ELF-1 (cell line): ENCODE results near the gene METTL25.
"Not testable (repeated sequence)": the region's sequence is repeated elsewhere in the genome, so short reads cannot be mapped to it uniquely, and the experiment has no call there.

Source experiments
- DNase-seq: peaks from one replicate; pipeline ENCODE4 v3.0.0-alpha.2; 2016; ENCODE audit warnings: low read depth, low spot score

The METTL25 gene

GRCh38 chr12:82358200-82359114, at the start of gene METTL25, which contains the start of gene CCDC59:
METTL25 (plus strand) TSS chr12:82358529; CDS start chr12:82358566, 37 bp downstream.
CCDC59 (minus strand) TSS chr12:82358387; CDS start chr12:82358376, 11 bp downstream.
- peak; percentile 98 for DNase-seq

DNA sequence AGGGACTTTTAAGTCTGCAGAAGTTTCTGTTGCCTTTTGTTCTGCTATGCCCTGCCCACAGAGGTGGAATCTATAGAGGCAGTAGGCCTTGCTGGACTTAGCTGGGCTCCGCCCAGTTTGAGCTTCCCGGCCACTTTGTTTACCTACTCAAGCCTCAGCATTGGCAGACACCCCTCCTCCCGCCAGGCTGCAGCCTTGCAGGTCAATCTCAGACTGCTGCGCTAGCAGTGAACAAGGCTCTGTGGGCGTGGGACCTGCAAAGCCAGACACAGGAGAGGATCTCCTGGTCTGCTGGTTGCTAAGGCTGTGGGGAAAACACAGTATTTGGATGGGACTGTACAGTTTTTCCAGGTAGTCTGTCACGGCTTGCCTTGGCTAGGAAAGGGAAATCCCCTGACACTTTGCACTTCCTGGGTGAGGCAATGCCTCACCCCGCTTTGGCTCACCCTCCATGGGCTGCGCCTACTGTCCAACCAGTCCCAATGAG, 43.9 kb upstream of the METTL25 start:
- DNase-seq, result peak; percentile 82

- no peak for DNase-seq
Measured at GRCh38 chr12:82319276-82319675, 39.1 kb upstream of the METTL25 start.

- DNase-seq, result no peak
Measured at GRCh38 chr12:82325540-82326336, 32.6 kb upstream of the METTL25 start.

GRCh38 chr12:82326905-82327503, 31.3 kb upstream of the METTL25 start:
- no peak for DNase-seq

DNA sequence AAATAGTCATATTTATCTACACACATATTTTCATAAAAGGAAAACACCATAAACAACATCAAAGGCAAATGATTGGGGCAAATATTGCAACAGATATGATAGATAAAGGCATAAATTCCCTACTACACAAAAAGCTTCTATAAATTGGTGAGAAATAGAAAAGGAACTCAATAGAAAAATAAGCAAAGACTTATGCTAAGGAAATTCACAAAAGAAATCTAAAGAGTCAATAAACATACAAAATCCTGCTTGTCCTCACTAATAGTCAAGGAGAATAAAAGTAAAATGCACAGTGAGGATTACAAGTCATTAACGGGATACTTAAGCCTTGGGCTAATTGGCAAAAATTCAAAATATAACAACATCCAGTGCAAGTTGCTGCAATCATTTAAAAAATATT, 30.5 kb upstream of the METTL25 start:
- no peak for DNase-seq

- DNase-seq, result no peak
Measured at GRCh38 chr12:82329508-82329907, 28.8 kb upstream of the METTL25 start.

DNA sequence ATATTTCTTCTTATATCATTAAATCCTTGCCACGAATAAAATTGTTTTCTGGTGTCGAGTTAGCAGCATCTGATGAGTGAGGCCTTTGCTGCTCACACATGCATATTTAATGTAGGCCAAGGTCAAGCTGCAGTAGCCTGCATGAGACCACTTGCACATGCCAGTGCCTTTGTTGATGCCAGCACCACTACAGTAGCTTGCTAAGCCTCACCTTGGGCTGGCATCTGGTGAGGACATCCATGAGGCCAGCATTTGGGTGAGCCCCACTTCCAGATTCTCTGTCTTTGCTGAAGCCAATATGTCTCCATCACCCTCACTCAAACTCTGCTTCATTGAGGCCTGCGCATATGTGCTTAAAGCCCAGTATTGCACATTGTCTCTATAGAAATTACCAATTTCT, 8.2 kb upstream of the METTL25 start:
- DNase-seq, result no peak

- DNase-seq, result no peak
Measured at GRCh38 chr12:82351390-82351789, 6.9 kb upstream of the METTL25 start.

DNA sequence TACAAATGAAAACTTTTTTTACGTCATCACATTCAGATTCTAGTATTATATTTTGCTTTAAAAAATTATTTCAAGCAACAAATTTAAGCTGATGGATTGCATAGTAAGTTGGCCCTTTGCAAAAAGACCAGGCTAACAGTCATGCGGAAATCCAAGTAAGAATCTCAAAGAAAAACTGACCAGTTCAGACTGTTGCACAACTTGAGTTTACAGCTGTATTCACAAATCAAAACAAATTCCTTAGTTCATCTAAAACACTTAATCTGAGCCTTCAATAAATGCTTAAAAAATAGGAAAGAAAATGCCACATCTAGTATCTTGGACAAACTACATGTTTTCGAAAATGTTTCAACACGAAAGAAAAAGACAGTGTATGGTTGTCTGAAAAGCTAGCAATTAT, 989 bp upstream of the METTL25 start:
- no peak for DNase-seq

DNA sequence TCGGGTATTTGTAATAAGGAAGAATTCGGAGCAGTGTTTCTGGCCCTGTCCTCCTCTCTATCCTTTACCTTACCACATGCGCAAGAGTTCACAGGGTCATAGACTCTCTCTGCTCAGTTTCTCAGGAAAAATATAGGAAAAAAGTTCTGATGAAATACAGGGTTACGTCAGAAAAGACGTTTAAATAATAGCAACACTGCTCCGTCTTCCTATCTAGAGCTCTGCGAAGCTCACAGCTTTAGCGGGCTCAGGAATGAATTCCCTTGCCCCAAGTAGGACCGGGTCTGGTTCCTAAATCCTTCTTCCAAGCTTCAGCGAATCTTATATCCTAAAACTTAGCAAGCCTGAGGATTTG, 507 bp upstream of the METTL25 start:
- DNase-seq, result no peak

DNA sequence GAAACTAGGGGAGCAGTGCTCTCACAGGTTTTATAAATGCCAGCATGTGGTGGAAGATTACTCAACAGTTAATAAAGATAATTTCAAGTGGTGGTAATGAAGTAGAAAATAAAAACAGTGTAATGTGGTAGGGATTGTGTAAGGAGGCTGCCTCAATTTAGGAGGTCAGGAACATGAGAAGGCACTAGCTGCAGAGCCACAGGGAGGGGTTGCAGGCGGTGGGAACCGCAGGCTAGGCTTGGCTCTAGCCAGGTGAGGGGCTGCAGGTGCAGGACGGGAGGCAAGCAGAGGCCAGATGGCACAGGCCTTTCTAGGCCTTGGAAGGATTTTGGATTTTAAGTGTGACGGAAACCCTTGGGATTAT, 768 bp downstream of the METTL25 start:
- DNase-seq, result peak; percentile 38

GRCh38 chr12:82360834-82361233, 2.5 kb downstream of the METTL25 start:
- DNase-seq, result not testable (repeated sequence)

GRCh38 chr12:82361461-82361915, 3.2 kb downstream of the METTL25 start:
- DNase-seq, result peak; percentile 24

- DNase-seq, result no peak
Measured at GRCh38 chr12:82363990-82364389, 5.7 kb downstream of the METTL25 start.

DNA sequence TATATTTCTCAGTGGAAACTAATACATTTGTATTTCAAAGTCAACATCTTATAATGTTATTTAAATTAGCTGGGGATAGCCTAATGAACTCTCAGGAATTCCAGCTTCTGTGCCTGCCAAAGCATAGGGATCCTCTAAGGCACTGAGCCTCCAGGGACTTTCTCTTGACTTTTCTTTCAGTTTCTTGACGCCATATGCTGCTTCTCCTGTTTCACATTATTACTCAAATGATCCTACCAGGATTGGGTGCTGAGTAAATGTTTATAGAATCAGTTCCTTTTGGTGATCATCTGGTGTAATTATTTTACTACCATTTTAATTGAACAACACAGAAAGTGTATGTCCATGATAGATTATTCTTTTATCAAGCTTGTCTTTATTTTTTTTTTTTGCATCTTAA, 7.9 kb downstream of the METTL25 start:
- DNase-seq, result no peak

- no peak for DNase-seq
Measured at GRCh38 chr12:82375201-82375600, 16.9 kb downstream of the METTL25 start.

DNA sequence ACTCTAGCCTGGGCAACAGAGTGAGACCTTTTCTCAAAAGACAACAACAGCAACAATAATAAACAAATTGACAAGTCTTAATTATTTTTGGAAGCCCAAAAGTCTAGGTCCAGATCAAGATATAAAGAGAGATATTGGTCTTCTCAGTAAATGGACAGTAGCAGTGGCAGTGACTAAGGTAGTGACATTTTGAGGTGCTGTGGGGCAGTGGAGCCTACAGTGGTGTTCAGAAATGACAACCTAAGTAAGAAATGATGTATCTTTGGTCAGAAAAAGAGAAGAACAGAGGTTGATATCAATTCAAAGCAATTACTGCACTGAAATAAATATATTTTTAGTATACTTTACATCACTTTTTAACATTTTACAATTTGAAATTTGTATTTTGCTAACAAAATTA, 20.7 kb downstream of the METTL25 start:
- DNase-seq, result no peak

- no peak for DNase-seq
Measured at GRCh38 chr12:82383930-82384552, 25.7 kb downstream of the METTL25 start.

DNA sequence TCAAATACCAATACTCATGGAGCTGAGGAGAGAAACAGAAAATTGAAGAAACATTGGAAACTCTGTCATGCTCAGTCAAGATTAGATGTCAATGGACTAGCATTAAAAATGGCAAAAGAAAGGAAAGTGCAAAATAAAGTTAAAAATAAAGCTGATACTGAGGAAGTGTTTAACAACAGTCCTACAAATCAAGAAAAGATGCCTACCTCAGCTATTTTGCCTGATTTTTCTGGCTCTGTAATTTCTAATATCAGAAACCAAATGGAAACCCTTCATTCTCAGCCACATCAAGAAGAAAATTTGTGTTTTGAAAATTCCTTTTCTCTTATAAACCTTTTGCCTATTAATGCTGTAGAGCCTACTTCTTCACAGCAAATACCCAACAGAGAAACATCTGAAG, 40.5 kb downstream of the METTL25 start:
- DNase-seq, result no peak

DNA sequence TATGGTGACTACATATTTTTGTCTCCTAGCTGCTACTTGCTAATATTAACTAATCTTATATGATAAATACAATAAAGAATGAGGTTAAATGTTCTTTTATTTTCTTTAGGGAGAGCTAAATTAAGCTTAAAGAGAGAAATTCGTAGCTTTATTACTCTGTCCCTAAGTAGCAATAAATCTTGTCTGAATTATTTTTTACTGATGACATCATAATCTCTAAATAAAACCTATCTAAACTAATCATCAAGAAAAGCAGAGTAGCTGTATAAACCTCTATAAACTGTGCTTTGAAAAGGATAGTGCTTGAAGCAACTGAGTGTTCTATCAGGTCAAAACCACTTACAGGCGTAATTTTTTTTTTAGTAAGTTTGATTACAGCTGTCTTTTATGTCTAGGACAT, 42.5 kb downstream of the METTL25 start:
- no peak for DNase-seq

DNA sequence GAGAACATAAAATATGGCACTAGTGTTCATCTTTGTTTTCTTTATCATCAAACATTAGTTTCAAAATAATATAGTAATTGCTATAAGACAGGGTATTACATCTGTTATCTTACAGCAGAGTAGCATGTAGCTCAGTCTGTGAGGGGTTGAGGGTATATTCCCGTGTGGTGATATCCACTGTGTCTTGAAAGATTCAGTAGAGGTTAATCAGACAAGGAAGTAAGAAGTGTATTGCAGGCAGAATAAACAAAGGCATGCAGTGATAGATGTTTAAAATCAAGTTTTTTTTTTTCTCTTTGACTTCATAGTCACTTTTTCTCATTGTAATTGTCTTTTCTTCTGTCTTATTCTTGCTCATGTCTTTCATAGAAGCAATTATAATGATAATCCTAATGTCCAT, 48.3 kb downstream of the METTL25 start:
- no peak for DNase-seq
